Medulla oblongata (tissue), 1 donor: Measurements from ENCODE around the gene CEP250.
"Not testable (repeated sequence)": the region's sequence is repeated elsewhere in the genome, so short reads cannot be mapped to it uniquely, and the experiment has no call there.

Experiments
- DNase-seq: peaks from one replicate; pipeline ENCODE4 v3.0.0-alpha.2; 2015; ENCODE audit errors: extremely low spot score

Gene CEP250

DNA sequence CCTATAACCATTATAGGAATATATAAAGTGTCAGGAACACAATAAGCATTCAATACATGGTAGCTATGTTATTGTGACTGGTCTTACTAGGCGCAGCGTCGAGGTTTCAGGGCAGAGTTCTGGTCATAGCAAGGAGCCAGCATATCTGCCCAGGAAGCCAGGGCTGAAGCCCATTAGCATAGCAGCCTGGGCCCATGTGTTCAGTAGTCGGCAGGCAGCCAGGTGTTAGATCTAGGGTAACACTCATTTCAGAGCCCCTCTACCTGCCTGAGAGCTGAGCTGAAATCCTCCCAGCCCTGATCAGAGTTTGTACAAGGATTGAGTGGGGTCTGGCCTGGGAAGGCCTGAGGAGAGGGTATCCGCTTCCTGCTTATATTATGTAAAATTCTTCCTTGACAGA, 41.9 kb downstream of the CEP250 start:
- DNase-seq = no peak

DNA sequence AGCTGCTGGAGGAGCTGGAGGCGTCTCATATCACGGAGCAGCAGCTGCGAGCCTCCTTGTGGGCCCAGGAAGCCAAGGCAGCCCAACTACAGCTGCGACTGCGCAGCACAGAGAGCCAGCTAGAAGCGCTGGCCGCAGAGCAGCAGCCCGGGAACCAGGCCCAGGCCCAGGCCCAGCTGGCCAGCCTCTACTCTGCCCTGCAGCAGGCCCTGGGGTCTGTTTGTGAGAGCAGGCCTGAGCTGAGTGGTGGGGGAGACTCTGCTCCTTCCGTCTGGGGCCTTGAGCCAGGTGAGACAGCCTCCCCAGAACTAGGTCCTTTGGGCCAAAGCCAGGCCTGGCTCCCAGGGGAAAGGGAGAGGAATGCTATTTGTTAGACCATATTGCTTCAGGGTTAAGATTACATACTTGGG, 42.4 kb downstream of the CEP250 start:
- peak; percentile 74 for DNase-seq

DNA sequence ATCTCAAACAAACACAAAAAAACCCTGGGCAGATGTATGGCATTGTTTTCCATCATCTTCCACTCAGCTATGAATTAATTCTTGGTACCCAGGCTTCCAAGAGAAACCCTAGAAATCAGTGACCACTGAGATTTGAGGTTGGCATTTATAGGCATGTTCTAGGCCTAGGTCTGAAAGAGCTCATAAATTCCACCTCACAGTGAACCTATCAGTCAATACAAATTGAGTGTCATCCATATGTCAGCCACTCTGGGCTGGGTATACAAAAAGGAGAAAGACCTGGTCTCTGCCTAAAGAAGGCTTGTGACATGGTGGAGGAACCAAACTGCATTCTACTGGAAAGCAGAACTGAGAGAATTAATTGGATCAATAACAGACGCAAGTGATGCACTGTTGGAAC, 43.9 kb downstream of the CEP250 start:
- DNase-seq = no peak

DNA sequence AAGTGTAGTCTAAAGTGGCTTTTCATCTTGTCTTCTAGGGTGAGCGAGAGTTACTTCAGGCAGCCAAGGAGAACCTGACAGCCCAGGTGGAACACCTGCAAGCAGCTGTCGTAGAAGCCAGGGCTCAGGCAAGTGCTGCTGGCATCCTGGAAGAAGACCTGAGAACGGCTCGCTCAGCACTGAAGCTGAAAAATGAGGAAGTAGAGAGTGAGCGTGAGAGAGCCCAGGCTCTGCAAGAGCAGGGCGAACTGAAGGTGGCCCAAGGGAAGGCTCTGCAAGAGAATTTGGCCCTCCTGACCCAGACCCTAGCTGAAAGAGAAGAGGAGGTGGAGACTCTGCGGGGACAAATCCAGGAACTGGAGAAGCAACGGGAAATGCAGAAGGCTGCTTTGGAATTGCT, 47.0 kb downstream of the CEP250 start:
- DNase-seq = peak; percentile 10

DNA sequence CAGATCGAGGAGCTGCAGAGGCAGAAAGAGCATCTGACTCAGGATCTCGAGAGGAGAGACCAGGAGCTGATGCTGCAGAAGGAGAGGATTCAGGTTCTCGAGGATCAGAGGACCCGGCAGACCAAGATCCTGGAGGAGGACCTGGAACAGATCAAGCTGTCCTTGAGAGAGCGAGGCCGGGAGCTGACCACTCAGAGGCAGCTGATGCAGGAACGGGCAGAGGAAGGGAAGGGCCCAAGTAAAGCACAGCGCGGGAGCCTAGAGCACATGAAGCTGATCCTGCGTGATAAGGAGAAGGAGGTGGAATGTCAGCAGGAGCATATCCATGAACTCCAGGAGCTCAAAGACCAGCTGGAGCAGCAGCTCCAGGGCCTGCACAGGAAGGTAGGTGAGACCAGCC, 47.9 kb downstream of the CEP250 start:
- DNase-seq = no peak

DNA sequence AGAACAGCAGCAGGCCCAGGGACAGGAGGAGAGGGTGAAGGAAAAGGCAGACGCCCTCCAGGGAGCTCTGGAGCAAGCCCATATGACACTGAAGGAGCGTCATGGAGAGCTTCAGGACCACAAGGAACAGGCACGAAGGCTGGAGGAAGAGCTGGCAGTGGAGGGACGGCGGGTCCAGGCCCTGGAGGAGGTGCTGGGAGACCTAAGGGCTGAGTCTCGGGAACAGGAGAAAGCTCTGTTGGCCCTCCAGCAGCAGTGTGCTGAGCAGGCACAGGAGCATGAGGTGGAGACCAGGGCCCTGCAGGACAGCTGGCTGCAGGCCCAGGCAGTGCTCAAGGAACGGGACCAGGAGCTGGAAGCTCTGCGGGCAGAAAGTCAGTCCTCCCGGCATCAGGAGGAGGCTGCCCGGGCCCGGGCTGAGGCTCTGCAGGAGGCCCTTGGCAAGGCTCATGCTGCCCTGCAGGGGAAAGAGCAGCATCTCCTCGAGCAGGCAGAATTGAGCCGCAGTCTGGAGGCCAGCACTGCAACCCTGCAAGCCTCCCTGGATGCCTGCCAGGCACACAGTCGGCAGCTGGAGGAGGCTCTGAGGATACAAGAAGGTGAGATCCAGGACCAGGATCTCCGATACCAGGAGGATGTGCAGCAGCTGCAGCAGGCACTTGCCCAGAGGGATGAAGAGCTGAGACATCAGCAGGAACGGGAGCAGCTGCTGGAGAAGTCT, 48.6 kb downstream of the CEP250 start:
- peak; percentile 68 for DNase-seq

DNA sequence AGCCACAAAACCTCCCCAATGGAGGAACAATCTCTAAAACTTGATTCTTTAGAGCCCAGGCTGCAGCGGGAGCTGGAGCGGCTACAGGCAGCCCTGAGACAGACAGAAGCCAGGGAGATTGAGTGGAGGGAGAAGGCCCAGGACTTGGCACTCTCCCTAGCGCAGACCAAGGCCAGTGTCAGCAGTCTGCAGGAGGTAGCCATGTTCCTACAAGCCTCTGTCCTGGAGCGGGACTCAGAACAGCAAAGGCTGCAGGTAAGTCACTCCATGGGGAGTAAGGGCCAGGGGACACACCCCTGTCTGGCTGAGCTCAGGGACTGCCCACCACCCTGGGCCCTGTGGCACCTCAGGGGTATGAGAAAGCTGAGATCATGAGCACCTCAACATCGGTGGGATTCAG, 49.4 kb downstream of the CEP250 start:
- no peak for DNase-seq

DNA sequence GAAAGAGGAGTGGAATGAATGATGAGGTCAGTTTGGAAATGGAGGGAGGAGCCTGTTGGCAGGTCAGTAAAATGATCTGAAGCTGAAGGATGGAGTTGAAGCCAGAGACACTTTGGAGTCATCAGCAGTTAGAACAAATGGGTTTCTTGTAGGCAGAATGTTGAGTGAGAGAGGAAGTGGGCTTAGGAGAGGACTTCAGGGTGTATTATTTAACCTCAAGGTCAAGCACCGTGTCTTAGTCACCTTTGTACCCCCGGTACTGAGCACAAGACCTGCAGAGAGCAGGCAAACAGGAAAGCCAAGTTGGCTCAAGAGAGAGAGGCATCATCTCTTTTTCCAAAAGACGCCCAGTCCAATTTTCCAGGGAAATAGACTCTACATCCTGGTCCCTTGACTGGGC, 50.8 kb downstream of the CEP250 start:
- DNase-seq = no peak

DNA sequence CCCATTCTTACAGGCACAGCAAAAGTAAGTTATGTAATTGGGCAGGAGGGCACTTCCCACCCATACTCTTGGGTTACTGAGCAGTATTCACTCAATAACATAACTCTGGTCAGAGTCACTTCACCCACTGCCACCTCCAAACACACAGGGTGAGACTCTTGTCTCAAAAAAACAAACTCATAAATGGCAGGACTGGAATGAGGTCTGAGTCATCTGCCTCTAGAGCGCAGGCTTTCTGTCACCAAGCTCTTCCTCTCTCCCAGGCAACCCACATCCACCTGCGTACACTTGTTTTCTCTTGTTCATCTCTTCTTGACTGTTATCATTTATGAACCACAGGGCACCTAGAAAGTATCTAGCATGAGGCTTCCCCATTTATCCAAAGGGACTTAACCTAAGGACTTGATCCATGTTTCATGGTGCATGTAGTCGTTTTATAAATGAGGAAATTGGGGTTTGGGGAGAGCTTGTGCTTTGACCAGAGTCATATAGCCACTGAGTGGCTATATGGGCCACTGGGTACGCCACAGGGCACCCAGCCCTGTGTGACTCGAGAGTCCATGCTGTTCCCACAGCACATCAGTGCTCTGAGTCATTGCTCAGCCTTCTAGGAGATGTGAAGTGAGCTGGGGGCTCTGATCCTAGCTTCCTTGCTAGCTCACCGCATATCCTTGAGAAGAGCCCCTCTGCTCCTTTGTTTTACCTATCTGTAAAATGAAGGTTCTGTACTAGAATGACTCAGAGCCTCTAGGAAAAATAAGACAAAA, 51.7 kb downstream of the CEP250 start:
- no peak for DNase-seq

DNA sequence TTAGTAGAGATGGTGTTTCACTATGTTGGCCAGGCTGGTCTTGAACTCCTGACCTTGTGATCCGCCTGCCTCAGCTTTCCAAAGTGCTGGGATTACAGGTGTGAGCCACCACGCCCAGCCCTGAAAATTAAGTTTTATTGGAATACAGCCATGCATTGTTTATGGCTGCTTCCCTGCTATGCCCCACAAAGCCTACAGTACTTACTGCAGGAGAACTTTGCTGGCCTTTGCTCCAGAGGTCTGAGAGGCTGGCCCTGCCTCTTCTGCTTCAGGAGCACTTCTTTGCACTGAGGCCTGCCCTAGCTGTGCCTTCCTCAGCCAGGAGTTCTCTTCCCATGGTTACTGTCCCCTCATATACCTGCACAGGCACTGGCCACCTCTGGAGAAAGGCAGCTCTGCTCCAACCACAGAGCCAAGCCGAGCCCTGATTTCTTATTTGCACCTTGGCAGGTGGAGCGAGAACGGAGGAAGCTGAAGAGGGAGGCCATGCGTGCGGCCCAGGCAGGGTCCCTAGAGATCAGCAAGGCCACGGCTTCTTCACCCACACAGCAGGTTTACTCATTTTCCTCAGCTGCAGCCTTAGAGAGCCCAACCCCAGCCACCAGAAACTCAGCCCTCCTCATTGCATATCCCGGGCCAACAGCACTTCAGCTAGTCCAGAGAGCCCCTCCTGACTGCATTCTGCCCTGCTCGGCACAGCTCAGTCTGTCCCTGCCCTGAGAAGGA, 53.3 kb downstream of the CEP250 start:
- no peak for DNase-seq

DNA sequence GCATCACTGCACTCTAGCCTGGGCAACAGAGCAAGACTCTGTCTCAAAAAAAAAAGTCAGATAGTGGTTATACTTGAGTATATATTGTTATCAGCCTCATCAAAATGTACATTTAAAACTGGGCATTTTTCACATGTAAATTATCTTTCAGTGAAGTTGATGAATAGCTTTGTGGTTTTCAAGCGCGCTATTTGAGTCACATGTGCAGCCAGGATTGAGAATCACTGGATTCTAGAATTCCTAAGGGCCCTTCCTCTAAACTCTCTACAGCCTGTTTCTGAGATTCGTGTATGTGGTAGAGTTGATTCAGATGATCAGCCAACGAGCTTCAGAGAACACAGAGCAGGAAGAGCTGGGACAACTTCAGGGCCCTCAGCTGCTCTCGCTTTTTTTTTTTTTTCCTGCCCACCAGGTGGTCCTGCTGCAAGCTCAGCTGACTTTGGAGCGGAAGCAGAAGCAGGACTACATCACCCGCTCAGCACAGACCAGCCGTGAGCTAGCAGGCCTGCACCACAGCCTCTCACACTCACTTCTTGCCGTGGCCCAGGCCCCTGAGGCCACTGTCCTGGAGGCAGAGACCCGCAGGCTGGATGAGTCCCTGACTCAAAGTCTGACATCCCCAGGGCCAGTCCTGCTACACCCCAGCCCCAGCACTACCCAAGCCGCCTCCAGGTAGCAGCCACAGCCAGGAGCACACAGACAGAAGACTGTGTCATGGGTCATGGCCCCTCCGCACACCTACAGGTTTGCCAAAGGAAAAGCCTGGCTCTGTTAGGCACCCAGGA, 55.7 kb downstream of the CEP250 start:
- no peak for DNase-seq

DNA sequence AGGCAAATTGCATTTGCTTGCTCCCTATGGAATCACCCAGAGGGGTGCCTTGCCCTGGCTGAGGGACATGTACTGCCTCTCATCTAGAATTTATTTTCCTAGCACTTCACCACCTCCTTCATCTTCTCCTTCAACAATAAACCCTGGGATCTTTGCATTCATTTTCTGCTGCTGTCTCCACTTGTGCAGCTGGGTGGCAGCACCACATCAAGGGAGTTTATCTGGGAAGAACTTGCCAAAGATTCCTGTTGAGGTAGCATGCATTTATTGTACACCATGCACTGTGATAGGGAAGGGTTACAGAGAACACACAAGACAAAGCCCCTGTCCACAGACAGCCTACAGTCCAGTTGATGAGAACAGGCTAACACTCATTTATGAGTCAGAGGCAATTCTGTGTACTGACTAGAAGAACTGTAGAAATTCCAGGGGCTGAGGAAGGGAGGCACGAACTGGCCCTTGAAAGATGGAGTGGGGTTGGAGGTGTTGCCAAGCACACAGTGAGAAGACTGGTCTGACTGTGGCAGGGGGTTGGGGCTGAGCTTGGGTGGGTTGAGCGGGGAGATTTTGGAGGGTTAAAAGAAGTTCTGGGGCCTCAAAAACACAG, 56.5 kb downstream of the CEP250 start:
- peak; percentile 50 for DNase-seq

DNA sequence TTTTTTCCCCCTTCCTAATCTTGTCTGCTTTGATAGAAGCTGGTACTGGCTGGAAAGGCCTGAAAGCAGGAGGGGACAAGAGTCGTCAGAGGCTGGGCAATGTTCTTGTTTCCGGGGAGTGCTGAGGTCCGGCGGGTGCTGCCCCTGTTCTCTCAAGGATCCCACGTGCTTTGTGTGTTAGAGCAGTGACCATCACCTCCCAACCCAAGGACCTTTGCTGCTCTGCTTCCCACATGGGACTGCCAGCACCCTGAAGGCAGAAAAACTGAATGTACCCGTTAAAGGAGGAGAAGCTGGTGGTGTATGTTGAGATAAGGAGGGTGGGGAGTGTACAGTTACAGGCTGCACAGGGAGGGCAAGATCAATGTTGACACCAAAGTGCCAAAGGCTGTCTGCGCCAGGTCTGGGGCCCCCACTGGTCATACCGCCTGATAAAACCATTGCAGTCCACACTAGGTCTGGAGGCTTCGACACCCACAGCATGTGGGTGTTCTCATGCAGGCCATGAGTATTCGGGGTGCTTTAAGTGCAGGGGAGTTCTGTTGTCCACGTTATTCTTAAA, 59.1 kb downstream of the CEP250 start:
- no peak for DNase-seq

DNA sequence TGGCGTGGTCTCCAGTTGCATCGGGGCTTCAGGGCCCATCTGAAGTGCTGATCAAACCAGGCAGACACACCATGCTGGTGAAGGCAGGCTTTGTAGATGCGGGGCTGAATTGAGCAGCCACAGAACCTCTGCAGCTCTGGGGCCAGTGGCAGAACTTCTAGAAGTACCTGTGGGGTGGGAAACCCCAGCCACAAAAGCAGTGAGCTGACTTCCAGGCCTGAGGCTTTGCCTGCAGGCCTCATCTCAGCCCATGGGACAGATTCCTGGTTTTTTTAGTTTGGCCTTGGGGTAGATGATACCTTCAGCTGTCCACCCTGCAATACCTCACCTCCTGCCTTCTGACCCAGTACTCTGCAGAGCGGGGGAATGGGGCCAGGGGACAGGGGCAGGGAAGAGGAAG, 59.9 kb downstream of the CEP250 start:
- DNase-seq = no peak

DNA sequence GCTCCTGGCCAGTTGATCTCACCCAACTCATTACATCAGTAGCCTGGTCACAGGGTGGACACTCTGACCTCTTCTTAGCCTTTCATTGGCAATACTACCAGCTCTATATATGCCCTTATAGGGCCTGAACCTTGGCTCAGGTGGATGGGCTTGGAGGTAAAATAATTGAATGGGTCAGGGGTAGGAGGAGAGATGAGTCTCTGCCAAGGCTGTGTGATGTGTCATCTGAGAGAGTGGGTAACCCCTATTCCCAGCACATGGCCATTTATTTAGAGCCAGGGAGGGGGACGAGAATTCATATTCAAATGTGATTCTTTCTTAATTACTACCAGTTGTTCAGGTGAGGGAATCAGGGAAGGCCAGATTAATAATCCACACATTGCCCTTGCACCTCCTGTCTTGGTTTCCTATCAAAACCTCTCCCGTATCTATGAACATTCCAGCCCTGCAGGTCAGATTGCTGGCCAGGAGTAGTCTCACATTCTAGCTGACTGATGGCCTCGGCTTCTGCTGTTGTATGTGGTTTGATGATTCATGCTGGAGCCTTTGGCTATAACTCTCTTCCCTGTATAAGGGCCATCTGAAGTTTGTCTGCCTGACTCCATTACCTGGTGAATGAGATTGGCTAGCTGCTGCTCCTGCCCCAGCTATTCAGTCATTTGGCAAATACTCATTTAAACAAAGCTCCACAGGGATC, 60.7 kb downstream of the CEP250 start:
- DNase-seq = no peak

DNA sequence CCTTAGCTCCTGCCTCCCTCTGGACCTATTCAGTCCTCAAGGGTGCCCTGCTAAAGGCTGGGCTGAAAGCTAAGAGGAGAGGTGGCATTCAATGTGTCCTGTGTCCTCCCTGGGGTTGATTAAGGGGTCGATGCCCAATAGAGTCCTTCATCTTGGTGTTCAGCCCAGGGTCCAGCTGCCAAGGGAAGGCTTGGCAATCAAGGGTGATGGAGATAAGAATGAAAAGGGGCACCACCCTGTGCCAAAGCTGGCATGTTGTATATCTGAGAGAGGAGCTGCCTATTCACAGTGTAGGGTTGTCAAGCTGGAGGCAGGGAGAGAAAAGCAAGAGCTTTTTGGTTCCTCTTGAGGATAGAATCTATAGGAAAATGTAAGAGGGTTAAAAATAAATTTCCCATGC, 61.7 kb downstream of the CEP250 start:
- DNase-seq = no peak

DNA sequence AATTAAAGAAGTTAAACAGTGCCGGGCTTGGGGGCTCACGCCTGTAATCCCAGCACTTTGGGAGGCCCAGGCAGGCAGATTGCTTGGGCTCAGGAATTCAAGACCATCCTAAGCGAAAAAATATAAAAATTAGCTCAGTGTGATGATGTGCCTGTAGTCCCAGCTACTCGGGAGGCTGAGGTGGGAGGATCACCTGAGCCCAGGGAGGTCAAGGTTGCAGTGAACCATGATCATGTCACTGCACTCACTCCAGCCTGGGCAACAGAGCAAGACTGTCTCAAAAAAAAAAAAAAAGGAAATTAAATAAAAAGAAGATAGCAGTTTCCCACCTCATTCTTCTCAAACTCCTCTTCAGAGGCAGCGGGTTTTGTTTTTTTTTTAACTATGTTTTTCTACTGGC, 62.4 kb downstream of the CEP250 start:
- DNase-seq = not testable (repeated sequence)

DNA sequence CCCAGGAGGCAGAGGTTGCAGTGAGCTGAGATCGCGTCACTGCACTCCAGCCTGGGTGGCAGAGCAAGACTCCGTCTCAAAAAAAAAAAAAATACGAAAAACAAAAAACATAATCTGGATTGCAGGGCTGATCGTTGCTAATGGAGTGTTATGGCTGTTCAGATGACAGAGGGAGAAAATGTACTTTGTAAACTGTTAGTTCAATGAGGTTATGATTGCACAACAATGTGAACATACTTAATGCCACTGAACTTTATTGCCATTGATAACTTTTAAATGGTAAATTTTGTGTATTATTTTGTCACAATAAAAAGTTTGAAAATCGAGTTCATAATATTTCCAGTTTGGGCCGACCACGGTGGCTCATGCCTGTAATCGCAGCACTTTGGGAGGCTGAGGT, 63.6 kb downstream of the CEP250 start:
- no peak for DNase-seq

DNA sequence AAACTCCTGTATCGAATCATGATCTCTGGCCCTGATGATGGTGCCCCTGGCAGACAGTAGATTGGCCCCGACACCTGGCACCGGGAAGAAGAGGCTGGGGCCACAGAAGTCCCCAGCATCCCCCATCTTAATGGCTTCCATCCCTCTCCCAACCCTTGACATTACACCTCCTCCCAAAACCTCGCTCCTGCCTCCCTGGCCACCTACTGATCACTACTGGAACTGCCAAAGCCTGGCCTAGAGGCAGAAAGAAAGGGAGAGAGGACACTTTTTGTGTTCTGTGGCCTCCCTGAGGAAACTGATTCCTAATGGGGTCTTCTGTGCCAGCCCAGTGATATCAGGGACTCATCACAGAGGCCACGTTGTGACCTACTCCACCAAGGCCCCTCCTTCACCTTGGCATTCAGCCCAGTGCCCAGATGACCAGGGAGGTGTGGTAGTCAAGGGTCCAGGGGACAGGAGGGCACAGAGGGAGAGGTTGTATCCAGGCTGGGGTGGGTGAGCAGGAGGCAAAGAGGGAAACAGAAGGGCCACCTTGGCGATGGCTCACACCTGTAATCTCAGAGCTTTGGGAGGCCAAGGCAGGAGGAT, 68.0 kb downstream of the CEP250 start:
- no peak for DNase-seq

DNA sequence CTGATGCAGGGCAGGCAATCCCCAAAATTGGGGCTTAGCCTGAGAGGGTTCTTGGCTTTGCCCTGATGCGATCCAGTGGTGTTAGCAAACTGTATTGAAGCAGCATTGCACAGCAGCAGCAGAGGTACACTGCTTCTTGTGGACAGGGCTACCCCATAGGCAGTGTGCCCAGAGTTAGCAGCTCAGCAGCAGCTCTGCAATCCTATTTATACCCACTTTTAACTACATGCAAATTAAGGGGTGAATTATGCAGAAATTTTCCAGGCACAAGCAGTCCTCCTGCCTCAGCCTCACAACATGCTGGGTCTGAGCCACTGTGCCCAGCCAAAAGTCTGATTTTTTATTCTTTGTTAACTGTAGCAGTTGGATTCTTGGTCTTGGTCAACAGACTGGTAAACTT, 70.2 kb downstream of the CEP250 start:
- DNase-seq = no peak
